ENCODE measurements around the gene PTPN2.

Gene PTPN2

DNA sequence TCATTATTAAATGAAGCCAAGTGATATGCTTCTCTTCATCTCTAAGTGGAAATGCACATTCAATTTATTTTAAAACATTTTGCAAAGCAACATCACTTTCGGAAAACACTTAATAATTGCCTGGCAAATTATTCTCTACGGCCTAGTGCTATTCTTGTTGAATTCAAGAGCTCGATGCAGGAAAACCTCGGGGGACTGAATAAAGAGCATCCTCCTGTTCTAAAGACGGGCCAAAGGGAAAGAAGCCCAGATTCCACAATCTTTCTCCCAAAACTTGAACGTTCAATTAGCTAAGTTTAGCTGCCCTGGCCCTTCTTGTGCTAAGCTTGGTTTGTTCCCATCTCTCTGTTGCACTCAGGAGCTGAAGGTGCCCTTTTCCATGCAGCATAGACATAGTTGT, 40.6 kb upstream of the PTPN2 start:
- TF ChIP-seq, protein P1, sequence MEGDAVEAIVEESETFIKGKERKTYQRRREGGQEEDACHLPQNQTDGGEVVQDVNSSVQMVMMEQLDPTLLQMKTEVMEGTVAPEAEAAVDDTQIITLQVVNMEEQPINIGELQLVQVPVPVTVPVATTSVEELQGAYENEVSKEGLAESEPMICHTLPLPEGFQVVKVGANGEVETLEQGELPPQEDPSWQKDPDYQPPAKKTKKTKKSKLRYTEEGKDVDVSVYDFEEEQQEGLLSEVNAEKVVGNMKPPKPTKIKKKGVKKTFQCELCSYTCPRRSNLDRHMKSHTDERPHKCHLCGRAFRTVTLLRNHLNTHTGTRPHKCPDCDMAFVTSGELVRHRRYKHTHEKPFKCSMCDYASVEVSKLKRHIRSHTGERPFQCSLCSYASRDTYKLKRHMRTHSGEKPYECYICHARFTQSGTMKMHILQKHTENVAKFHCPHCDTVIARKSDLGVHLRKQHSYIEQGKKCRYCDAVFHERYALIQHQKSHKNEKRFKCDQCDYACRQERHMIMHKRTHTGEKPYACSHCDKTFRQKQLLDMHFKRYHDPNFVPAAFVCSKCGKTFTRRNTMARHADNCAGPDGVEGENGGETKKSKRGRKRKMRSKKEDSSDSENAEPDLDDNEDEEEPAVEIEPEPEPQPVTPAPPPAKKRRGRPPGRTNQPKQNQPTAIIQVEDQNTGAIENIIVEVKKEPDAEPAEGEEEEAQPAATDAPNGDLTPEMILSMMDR (IDR thresholded peaks at IDR 0.05; ENCODE audit: low read depth, low read length) = no peak
- DNase-seq (ENCODE audit: extremely low read depth, low read depth) = no peak

DNA sequence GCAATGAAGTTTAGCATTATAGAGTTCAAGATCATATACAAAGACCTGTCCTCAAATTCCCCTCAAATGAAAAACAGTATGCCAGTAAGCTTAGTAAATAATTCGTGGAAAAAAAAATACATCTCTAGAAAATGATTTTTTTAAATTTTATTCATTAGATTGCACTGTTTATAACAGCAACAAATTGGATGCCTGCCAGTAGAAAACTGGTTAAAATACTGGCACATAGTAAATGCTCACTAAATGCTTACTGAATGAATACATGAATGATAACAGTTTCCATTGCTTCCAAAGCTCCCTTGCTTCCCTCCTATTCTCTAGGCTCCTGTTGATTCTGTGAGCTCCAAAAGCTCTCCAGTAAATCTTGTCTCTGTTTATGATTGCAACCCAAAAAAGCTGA, 38.2 kb upstream of the PTPN2 start:
- TF ChIP-seq, protein P1 (IDR thresholded peaks at IDR 0.05; ENCODE audit: low read depth, low read length) = no peak
- DNase-seq (ENCODE audit: extremely low read depth, low read depth) = no peak

DNA sequence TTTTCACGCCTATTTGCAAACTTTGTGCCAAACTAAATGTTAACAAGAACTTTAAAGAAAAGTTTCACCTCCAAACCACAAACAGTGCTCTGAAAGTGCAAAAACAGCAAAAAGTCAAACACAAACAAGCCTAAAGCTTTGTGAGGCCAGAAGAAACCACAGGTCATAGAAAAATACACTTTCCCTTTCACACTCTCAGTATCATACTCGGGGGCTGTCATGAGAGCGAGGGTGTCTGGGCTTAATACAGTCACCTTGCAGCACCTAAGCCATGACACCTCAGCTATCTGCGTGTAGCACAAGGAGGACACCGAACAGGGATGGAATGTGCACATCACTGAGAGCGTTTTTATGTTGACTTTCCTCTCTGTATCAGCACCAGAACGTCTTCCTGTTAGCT, 37.1 kb upstream of the PTPN2 start:
- TF ChIP-seq, protein P1 (IDR thresholded peaks at IDR 0.05; ENCODE audit: low read depth, low read length) = no peak
- no peak for DNase-seq (ENCODE audit: extremely low read depth, low read depth)

DNA sequence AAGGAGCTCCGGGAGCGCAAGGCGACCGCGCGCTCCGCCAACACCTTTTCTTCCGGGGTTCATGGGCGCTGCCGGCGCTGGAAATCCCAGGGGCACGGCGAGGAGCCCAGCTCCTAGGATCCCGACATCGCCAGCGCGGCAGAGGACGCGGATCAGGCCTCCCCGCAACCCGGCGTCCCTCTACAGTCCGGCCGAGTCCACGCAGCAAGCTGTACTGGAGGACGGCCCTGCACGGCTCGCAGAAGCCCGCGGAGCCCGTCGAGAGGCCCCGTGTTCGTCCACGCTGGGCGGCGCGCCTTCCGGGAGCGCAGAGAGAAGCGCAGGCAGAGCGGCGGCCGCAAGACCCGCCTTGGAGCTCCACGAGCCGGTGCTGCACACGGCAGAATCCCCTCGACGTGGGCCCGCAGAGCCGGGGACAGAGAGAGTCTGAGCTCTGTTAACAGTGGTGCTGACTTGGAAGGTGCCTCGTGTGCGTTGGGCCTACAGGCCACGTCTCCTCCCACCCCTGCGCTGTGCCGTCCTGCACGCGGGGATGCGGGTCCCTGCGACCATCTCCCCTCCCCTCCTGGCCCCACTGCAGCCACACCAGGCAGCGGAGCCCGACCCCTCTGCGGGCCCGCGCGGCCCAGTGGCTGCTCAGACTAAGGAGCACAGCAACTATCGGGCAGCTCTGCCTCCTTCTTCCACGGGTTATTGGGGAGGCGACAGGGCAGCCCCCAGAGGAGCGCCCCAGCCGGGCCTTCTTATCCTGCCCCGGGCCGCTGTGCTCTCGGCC, 28.1 kb upstream of the PTPN2 start:
- DNase-seq (ENCODE audit: extremely low read depth, low read depth) = no peak
- TF ChIP-seq, protein P1 (IDR thresholded peaks at IDR 0.05; ENCODE audit: low read depth, low read length) = no peak

DNA sequence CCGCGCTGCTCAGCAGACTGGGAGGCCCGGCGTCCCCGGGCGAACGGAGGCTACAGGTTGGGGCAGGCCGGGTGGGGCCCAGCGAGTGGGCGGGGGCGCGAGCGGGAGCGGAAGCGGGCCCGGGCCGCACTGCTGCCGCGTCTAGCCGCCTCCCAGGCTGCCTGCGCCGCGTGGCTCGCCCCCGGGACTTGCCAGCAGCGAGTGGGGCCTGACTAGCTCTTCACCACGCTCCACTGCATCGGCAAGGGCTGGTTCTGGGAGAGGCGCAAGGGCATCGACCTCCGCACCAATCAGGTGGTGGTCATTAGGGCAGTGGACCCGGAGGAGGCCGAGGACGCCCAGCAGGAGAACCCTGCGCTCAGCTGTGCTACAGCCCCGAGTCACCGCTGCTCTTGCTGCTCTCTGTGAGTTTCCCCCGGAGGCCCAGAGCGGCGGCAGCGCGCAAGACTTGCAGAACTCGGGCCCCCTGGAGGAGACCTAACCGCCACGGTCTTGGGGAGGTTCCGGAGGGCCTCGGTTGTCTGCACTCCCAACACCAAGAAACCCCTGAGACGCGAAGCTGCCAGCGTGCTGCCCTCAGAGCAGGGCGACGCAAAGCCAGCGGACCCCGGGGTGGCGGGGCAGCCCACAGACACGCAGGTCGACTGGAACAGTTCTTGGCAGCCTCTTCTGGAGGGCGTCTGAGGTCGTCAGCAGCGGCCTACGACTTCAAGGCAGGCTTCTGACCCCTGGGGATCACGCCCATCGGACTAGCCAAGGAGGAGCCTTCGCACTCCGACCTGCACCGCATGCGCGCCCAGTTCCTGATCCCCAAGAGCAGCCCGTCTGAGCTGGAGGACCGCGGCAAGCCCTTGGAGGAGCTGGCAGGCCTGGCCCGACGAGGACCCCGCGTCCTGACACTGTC, 27.2 kb upstream of the PTPN2 start:
- no peak for DNase-seq (ENCODE audit: extremely low read depth, low read depth)
- TF ChIP-seq, protein P1 (IDR thresholded peaks at IDR 0.05; ENCODE audit: low read depth, low read length) = no peak

DNA sequence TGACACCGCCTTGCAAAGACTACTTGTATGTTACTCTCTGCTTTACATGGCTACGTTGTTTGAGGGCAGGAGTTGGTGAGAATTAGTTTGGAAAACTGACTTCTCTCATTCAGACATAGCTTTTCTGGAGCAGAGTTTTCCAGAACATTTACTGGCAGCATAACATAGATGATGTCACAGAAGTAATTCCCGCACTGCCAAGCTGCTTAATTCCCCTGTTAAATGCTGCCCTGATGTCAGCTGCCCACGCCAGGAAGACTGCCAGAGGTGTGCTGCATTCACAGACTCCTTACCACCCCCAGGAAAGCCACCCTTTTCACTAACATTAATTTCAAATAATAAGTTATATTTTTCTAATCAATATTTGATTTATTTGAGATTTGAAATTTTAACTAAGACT, 24.7 kb upstream of the PTPN2 start:
- TF ChIP-seq, protein P1 (IDR thresholded peaks at IDR 0.05; ENCODE audit: low read depth, low read length) = no peak
- DNase-seq (ENCODE audit: extremely low read depth, low read depth) = no peak

Data from AG09319 (cell line).